HG02763 (cell line): ENCODE data around the gene ATP6V1C2.

Experiments
- ATAC-seq: cut with Tn5 transposase; IDR thresholded peaks from one replicate; pipeline ENCODE4 v1.9.1; 2021; ENCODE audit warnings: mild to moderate bottlenecking, moderate library complexity; ENCODE audit not compliant: unreplicated experiment

ATP6V1C2 gene

GRCh38 chr2:10732924-10733565 is 11.6 kb downstream of the ATP6V1C2 start:
- ATAC-seq = no peak

GRCh38 chr2:10733566-10733925 is 12.1 kb downstream of the ATP6V1C2 start:
- ATAC-seq = no peak

GRCh38 chr2:10733980-10734379 is 12.6 kb downstream of the ATP6V1C2 start:
- ATAC-seq = no peak

- ATAC-seq = no peak
Observed at GRCh38 chr2:10738192-10738591, 16.8 kb downstream of the ATP6V1C2 start.

- no peak for ATAC-seq
Observed at GRCh38 chr2:10740226-10740625, 18.8 kb downstream of the ATP6V1C2 start.

GRCh38 chr2:10741139-10741538 is 19.7 kb downstream of the ATP6V1C2 start:
- no peak for ATAC-seq

- no peak for ATAC-seq
Observed at GRCh38 chr2:10742666-10743065, 21.2 kb downstream of the ATP6V1C2 start.

GRCh38 chr2:10750610-10751009 is 29.2 kb downstream of the ATP6V1C2 start:
- ATAC-seq = no peak

GRCh38 chr2:10752236-10752635 is 30.8 kb downstream of the ATP6V1C2 start:
- no peak for ATAC-seq

- ATAC-seq = no peak
Observed at GRCh38 chr2:10753156-10753555, 31.7 kb downstream of the ATP6V1C2 start.

GRCh38 chr2:10753876-10754275 is 32.4 kb downstream of the ATP6V1C2 start:
- no peak for ATAC-seq

GRCh38 chr2:10755621-10756020 is 34.2 kb downstream of the ATP6V1C2 start:
- no peak for ATAC-seq

GRCh38 chr2:10757814-10758286 is 36.4 kb downstream of the ATP6V1C2 start:
- no peak for ATAC-seq

- no peak for ATAC-seq
Observed at GRCh38 chr2:10759151-10759714, 37.8 kb downstream of the ATP6V1C2 start.

- ATAC-seq = no peak
Observed at GRCh38 chr2:10760794-10761504, 39.5 kb downstream of the ATP6V1C2 start.

GRCh38 chr2:10761591-10761990 is 40.2 kb downstream of the ATP6V1C2 start:
- no peak for ATAC-seq

GRCh38 chr2:10762651-10763460 is 41.4 kb downstream of the ATP6V1C2 start:
- ATAC-seq = no peak

- ATAC-seq = no peak
Observed at GRCh38 chr2:10763461-10763800, 42.0 kb downstream of the ATP6V1C2 start.

- ATAC-seq = no peak
Observed at GRCh38 chr2:10764096-10764785, 42.8 kb downstream of the ATP6V1C2 start.

GRCh38 chr2:10764896-10765295 is 43.5 kb downstream of the ATP6V1C2 start:
- no peak for ATAC-seq

GRCh38 chr2:10765461-10765860 is 44.0 kb downstream of the ATP6V1C2 start:
- no peak for ATAC-seq
